K562 (cell line): ENCODE measurements around the gene KCNK4. TPM values are rescaled to one million over a fixed set of nuclear protein-coding genes. Genes with fewer than 3 reads are reported as not detected.

Experiments
- CBFA2T3 ChIP-seq: fragments of 450-650 bp; IDR thresholded peaks from 2 replicates; pipeline ENCODE4 v1.6.1; 2017
- CSDE1 ChIP-seq, 2 experiments: fragments of 450-650 bp; IDR thresholded peaks; 2 replicates each; pipeline ENCODE4 v1.6.1; 2016; ENCODE audit warnings: mild to moderate bottlenecking in 1 of 2
- CXXC5 ChIP-seq: fragments of 250-450 bp; sonication (Bioruptor Pico); IDR thresholded peaks from 2 replicates; pipeline ENCODE4 v1.8.0; 2022; ENCODE audit warnings: inconsistent platforms, mild to moderate bottlenecking, moderate library complexity
- DIDO1 ChIP-seq: fragments of 450-650 bp; IDR thresholded peaks from 2 replicates; pipeline ENCODE4 v1.6.1; 2016; ENCODE audit warnings: low read depth, missing biosample characterization, missing genetic modification characterization
- ERF ChIP-seq: fragments of 450-650 bp; formaldehyde crosslinking; IDR thresholded peaks from 2 replicates; pipeline ENCODE4 v1.4.0; 2020; ENCODE audit warnings: mild to moderate bottlenecking, mixed read lengths
- FOXP1 ChIP-seq: sonication (generic); formaldehyde crosslinking; IDR thresholded peaks from 2 replicates; pipeline ENCODE4 v1.8.0; 2022; ENCODE audit warnings: mild to moderate bottlenecking, missing genetic modification reagents
- KHSRP ChIP-seq: fragments of 450-650 bp; IDR thresholded peaks from 2 replicates; pipeline ENCODE4 v1.6.1; 2017
- L3MBTL2 ChIP-seq: fragments of 450-650 bp; IDR thresholded peaks from 2 replicates; pipeline ENCODE4 v1.6.1; 2016; ENCODE audit warnings: mild to moderate bottlenecking, moderate library complexity
- MEF2D ChIP-seq: conservative IDR thresholded peaks from 2 replicates; pipeline ENCODE4 v1.6.1; 2016; ENCODE audit warnings: low read depth, missing genetic modification characterization, missing compliant biosample characterization
- NBN ChIP-seq: fragments of 450-650 bp; IDR thresholded peaks from 2 replicates; pipeline ENCODE4 v1.6.1; 2016; ENCODE audit warnings: low read depth, mild to moderate bottlenecking
- NCOA2 ChIP-seq, 2 experiments: fragments of 450-650 bp; IDR thresholded peaks; 2 replicates each; pipeline ENCODE4 v1.6.1; 2018; ENCODE audit warnings: mild to moderate bottlenecking in 2 of 2, moderate library complexity in 1 of 2; ENCODE audit not compliant: partially characterized antibody in 2 of 2
- NR2C1 ChIP-seq, 2 experiments: fragments of 450-650 bp; IDR thresholded peaks; 2 replicates each; pipeline ENCODE4 v1.6.1; 2017; ENCODE audit warnings: mild to moderate bottlenecking in 2 of 2, antibody characterized with exemption in 1 of 2, inconsistent platforms in 1 of 2, missing compliant biosample characterization in 1 of 2, missing genetic modification characterization in 1 of 2
- RB1 ChIP-seq: fragments of 450-650 bp; IDR thresholded peaks from 2 replicates; pipeline ENCODE4 v1.6.1; 2017; ENCODE audit warnings: low read depth, mild to moderate bottlenecking
- SMAD3 ChIP-seq: fragments of 450-650 bp; formaldehyde crosslinking; conservative IDR thresholded peaks from 2 replicates; pipeline ENCODE4 v1.4.0; 2020; ENCODE audit warnings: mild to moderate bottlenecking
- SMC3 ChIP-seq: conservative IDR thresholded peaks from 2 replicates; pipeline ENCODE4 v1.6.1; 2011; ENCODE audit warnings: low read depth, low read length, improper control_type of control experiment; ENCODE audit not compliant: insufficient read depth
- SPI1 ChIP-seq: IDR thresholded peaks from 2 replicates; pipeline ENCODE4 v1.6.1; 2011; ENCODE audit warnings: low read depth, low read length, control low read depth, borderline replicate concordance
- TAF9B ChIP-seq: fragments of 450-650 bp; IDR thresholded peaks from 2 replicates; pipeline ENCODE4 v1.6.1; 2018; ENCODE audit warnings: mild to moderate bottlenecking; ENCODE audit not compliant: partially characterized antibody
- TRIM24 ChIP-seq, 2 experiments: fragments of 450-650 bp; IDR thresholded peaks; 2 replicates each; pipeline ENCODE4 v1.6.1; 2016
- XRCC4 ChIP-seq: IDR thresholded peaks from one replicate; pipeline ENCODE4 v1.6.1; 2011; ENCODE audit not compliant: insufficient read depth, insufficient read length; ENCODE audit errors: extremely low read depth
- XRCC5 ChIP-seq: fragments of 200-400 bp; formaldehyde crosslinking; IDR thresholded peaks from 2 replicates; pipeline ENCODE4 v1.6.1; 2017; ENCODE audit warnings: low read depth, mild to moderate bottlenecking, low read length
- ZBTB17 ChIP-seq: fragments of 450-650 bp; formaldehyde crosslinking; IDR thresholded peaks from 2 replicates; pipeline ENCODE4 v1.4.0; 2020; ENCODE audit warnings: mild to moderate bottlenecking
- ZHX1 ChIP-seq: fragments of 150-350 bp; conservative IDR thresholded peaks from 2 replicates; pipeline ENCODE4 v1.6.1; 2014; ENCODE audit warnings: low read length
- ZNF133 ChIP-seq: fragments of 250-450 bp; sonication (Bioruptor Pico); IDR thresholded peaks from 2 replicates; pipeline ENCODE4 v1.4.0; 2020; ENCODE audit warnings: mild to moderate bottlenecking
- ZNF146 ChIP-seq: IDR thresholded peaks from one replicate; pipeline ENCODE4 v1.6.1; 2018; ENCODE audit warnings: missing compliant biosample characterization; ENCODE audit not compliant: unreplicated experiment
- ZNF639 ChIP-seq, 2 experiments: fragments of 200-800 bp in 1 of 2; sonication (Bioruptor generic) in 1 of 2; sonication (generic) in 1 of 2; formaldehyde crosslinking in 1 of 2; IDR thresholded peaks in 1 of 2; conservative IDR thresholded peaks in 1 of 2; 2 replicates each; pipeline versions ENCODE4 v1.5.0 to v1.6.1; 2016 to 2020; ENCODE audit warnings: missing compliant biosample characterization in 1 of 2, missing genetic modification characterization in 1 of 2, missing genetic modification reagents in 1 of 2
- polyA plus RNA-seq, 8 experiments: library from polyadenylated mRNA; depleted of rRNA in 4 of 8; stranded (reverse) in 5 of 8; unstranded in 3 of 8; fragments of >200 nt; fragmentation: Nextera tagmentation in 2 of 8; fragmentation: Illumina TruSeq in 1 of 8; extraction: Ambion mirVana in 2 of 8; extraction: Trizol in 1 of 8; gene quantifications; 2 replicates each; pipeline versions ENCODE4 v1.2.1 to v1.2.3, GENCODE V29; 2011 to 2014; ENCODE audit warnings: inconsistent platforms in 1 of 8, missing spikeins in 1 of 8
- total RNA-seq, 7 experiments: library from RNA; depleted of rRNA in 6 of 7; stranded (reverse); fragments of >200 nt in 6 of 7; fragmentation: Illumina TruSeq in 2 of 7; extraction: Trizol in 2 of 7; gene quantifications; 2 replicates each; pipeline versions ENCODE4 v1.2.1 to v1.2.3, GENCODE V29; 2011 to 2021; ENCODE audit warnings: low replicate concordance in 1 of 7

KCNK4 gene
- total and polyA plus RNA-seq, 9 of the 15 experiments (the other 6 are each of a cell fraction or from before 2014, with no cell fraction given): not detected

DNA sequence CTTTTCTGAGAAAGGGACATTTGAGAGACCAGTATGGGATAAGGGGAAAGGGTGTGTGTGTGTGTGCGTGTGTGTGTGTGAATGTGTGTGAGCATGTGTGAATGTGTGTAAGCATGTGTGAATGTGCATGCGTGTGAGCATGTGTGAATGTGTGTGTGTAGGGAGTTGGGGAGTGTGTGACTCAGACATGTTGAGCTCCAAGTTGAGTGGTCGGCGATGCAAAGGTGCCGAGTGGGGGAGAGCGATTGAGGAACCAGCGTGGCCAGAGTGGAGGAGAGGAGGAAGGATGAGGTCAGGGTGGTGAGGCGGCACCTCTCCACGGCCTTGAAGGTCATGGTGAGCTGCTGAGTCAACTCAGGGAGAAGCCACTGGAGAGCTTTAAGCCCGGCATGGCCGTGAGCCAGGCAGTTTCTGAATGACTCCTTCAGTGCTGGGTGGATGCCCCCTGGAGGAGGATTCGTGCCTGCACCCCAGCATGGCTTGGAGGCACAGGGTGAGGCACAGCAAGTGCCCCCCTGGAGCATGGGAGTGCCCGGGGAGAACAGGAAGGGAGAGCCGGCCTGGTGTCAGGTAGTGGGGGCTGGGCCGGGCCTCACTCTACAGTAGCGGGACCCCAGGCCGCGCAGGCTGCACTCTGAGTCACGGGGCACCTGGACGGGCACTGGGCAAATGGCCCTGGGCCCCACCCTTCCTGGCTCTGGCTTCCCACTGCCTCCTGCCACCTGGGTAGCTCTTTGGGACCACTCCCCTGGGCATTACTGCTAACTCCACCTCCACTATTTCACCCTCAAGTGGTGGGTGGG, 40.7 kb downstream of the KCNK4 start (continued):
- TF ChIP-seq NR2C1 (IDR thresholded peaks at IDR 0.05) (peak; percentile 77), NR2C1 (tag; IDR thresholded peaks at IDR 0.05) (peak; percentile 80; the same call in 1 of the 2 replicates), CSDE1 (IDR thresholded peaks at IDR 0.05) (peak in 1 of 2 experiments; percentile 86; a peak in 1 of 4 replicates), ZNF639 (CRISPR knock-in tag; conservative IDR thresholded peaks at IDR 0.05 in 1 of 2, IDR thresholded peaks at IDR 0.05 in 1 of 2) (peak in 1 of 2 experiments; percentile 72; a peak in 2 of 4 replicates), XRCC5 (peak; percentile 32; the same call in 1 of the 2 replicates), ZHX1 (no peak), MEF2D (0 out of 2 replicates have a peak, but pooled peaks have one; percentile 27), NCOA2 (IDR thresholded peaks at IDR 0.05; ENCODE audit: partially characterized antibody in 2 of 2) (no peak), SPI1 (0 out of 2 replicates have a peak, but pooled peaks have one; percentile 23), CXXC5 (CRISPR knock-in tag) (peak; percentile 56), CBFA2T3 (peak; percentile 54), RB1 (peak; percentile 41; the same call in 1 of the 2 replicates), ERF (0 out of 2 replicates have a peak, but pooled peaks have one; percentile 32), ZNF146 (CRISPR knock-in tag) (no peak), L3MBTL2 (peak; percentile 64; the same call in 1 of the 2 replicates), KHSRP (peak; percentile 47; the same call in 1 of the 2 replicates), NBN (peak; percentile 90), SMC3 (0 out of 2 replicates have a peak, but pooled peaks have one; percentile 37), XRCC4 (no peak), TRIM24 (IDR thresholded peaks at IDR 0.05) (peak; percentile 55 to 79), SMAD3 (CRISPR knock-in tag) (no peak), ZBTB17 (CRISPR knock-in tag) (peak; percentile 59; the same call in 1 of the 2 replicates), ZNF133 (CRISPR knock-in tag) (no peak), TAF9B (peak; percentile 62), FOXP1 (no peak), DIDO1 (tag) (peak; percentile 49; the same call in 1 of the 2 replicates)
